Loucy (cell line): Measurements from ENCODE around the gene TMEM43.

Source experiments
- EZH2phosphoT487 ChIP-seq: fragments of 200-600 bp; IDR thresholded peaks from 2 replicates; pipeline ENCODE4 v1.6.1; 2018; ENCODE audit warnings: antibody characterized with exemption, mild to moderate bottlenecking, moderate library complexity, borderline replicate concordance
- TF ChIP-seq, protein P1 (sequence below): fragments of 200-600 bp; sonication (generic); conservative IDR thresholded peaks from 2 replicates; pipeline ENCODE4 v1.5.1; 2014; ENCODE audit warnings: mild to moderate bottlenecking, antibody characterized with exemption, low read length

DNA sequence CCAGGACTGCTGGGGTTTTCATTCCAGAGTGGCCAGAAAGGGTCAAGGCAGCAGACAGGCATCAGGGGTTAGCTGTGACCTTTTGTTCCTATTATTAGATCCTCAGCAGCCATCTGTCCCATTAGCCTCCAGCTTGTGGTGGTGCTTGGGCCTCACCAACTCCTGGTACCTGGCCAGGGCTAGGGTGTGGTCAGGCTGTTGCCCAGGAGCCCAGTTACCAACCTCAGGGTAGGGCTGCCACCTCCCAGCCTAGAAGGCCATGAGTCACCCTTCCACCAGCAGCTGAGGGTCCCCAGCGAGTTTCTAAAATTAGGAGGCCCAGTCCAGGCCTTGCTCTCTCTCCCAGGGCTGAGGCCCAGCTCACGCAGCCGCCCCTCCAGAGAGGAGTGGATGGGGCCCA is 12.2 kb downstream of the TMEM43 start:
- TF ChIP-seq, protein P1, sequence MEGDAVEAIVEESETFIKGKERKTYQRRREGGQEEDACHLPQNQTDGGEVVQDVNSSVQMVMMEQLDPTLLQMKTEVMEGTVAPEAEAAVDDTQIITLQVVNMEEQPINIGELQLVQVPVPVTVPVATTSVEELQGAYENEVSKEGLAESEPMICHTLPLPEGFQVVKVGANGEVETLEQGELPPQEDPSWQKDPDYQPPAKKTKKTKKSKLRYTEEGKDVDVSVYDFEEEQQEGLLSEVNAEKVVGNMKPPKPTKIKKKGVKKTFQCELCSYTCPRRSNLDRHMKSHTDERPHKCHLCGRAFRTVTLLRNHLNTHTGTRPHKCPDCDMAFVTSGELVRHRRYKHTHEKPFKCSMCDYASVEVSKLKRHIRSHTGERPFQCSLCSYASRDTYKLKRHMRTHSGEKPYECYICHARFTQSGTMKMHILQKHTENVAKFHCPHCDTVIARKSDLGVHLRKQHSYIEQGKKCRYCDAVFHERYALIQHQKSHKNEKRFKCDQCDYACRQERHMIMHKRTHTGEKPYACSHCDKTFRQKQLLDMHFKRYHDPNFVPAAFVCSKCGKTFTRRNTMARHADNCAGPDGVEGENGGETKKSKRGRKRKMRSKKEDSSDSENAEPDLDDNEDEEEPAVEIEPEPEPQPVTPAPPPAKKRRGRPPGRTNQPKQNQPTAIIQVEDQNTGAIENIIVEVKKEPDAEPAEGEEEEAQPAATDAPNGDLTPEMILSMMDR = no peak
- TF ChIP-seq EZH2phosphoT487 = no peak
